Measurements from ENCODE around the gene PCSK9.

DNA sequence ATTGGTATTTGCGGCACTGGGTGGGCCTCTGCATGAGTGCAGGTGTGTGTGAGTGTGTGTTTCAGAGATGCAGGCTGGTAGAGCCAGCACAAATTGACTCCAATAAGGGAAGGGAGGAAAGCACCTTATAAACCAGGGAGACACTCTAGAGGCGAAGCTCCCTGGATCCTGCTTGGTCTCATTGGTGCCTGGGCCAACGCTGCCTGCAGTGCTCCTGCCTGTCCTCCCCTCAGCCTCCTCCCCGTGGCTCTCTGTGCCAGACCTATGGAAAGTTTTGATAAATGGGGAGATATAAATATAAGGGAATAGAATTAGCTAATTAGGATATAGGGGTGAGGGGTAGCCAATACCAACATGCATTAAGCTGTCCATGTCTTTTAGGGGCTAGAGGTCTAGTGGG lies 38.0 kb upstream of the PCSK9 start:
- no peak for TF ChIP-seq ARNT (IDR thresholded peaks at IDR 0.05)
- TF ChIP-seq CTBP1 (IDR thresholded peaks at IDR 0.05; ENCODE audit: borderline replicate concordance) = no peak
- TF ChIP-seq ZNF384 (IDR thresholded peaks at IDR 0.05) = no peak
- TF ChIP-seq, protein P1, sequence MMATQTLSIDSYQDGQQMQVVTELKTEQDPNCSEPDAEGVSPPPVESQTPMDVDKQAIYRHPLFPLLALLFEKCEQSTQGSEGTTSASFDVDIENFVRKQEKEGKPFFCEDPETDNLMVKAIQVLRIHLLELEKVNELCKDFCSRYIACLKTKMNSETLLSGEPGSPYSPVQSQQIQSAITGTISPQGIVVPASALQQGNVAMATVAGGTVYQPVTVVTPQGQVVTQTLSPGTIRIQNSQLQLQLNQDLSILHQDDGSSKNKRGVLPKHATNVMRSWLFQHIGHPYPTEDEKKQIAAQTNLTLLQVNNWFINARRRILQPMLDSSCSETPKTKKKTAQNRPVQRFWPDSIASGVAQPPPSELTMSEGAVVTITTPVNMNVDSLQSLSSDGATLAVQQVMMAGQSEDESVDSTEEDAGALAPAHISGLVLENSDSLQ (IDR thresholded peaks at IDR 0.05) = no peak
- TF ChIP-seq BHLHE40 (IDR thresholded peaks at IDR 0.05; ENCODE audit: borderline replicate concordance) = no peak
- no peak for TF ChIP-seq L3MBTL2 (conservative IDR thresholded peaks at IDR 0.05)
- TF ChIP-seq NFRKB (IDR thresholded peaks at IDR 0.05) = no peak
- TF ChIP-seq SUZ12 (IDR thresholded peaks at IDR 0.05) = no peak
- TF ChIP-seq FOXM1 (IDR thresholded peaks at IDR 0.05; ENCODE audit: borderline replicate concordance) = no peak
- TF ChIP-seq SP1 (IDR thresholded peaks at IDR 0.05) = no peak
- no peak for TF ChIP-seq ELF4 (IDR thresholded peaks at IDR 0.05)
- no peak for TF ChIP-seq TARDBP (IDR thresholded peaks at IDR 0.05)
